ENCODE measurements around the gene TEX19.

The TEX19 gene

DNA sequence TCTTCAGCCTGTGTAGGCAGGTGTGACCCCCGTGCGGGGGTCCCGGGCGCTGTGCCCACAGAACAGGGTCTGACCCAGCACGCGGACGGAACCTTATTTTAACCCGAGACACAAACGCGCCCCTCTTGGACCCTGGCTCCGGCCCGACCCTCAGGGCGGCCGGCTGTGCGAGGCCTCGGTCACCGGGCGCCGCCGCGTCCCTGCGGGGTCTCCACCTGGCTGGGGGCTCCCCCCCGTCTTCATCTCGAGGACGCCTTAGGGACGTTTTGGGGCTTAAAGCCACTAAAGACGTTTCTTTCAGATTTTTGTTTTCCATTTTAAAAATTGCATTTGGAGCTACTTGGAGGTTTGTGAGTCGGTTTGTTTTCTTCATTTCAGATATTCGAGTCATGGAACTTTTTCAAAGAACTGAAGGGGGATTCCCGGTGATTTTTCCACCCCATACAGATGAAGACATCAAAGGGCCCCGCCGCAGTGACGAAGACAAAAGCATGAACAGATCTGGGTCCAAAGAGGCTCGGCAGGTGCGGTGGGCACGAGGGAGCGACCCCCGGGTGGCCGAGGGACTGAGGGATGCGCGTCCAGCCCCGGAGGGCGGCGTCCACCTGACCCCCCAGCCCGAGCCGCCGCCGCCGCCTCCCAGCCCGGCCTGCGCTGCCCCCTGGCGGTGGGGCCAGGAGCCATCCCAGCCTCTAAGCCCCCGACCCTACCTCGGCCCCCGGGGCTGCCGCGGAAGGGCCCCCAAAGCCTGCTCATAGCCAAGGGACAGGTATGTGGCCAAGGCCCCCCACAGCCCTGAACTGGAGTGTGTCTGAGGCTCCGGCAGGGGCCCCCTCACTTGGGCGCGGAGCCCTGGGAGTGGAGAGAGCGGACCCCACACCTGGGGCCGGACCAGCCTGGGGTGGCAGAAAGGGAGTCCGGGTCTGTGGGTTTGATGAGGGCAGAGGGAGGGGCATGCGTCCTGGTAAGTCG is 37.8 kb upstream of the TEX19 start:
- in situ Hi-C loops (cut with HindIII; ENCODE audit: low sequenced_read_pairs): no loop called here

DNA sequence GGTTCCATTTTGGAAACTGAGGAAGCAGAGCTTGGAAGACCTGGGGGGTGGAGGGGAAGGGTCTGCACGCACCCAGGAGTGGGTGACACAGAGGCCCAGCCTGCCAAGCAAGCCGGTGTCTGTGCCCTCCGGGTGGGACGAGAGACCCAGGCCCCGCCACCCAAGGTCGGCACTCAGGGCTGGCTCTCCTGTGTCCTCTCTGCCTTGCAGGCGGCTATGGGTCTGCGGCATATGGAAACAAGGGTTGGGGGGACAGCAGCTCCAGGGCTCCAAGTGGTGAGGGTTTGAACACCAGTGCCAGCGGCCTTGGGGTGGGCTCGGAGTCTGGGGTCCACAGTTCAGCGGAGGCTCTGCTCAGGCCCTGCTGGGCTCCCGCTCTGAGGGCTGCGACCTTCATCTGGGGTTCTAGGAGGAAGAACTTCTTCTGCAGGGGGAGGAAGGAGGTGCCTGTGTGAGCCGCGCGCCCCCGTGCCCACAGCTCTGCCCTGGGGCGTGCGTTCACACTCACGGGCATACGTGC is 37.0 kb upstream of the TEX19 start:
- in situ Hi-C loops (cut with HindIII; ENCODE audit: low sequenced_read_pairs): no loop called here

DNA sequence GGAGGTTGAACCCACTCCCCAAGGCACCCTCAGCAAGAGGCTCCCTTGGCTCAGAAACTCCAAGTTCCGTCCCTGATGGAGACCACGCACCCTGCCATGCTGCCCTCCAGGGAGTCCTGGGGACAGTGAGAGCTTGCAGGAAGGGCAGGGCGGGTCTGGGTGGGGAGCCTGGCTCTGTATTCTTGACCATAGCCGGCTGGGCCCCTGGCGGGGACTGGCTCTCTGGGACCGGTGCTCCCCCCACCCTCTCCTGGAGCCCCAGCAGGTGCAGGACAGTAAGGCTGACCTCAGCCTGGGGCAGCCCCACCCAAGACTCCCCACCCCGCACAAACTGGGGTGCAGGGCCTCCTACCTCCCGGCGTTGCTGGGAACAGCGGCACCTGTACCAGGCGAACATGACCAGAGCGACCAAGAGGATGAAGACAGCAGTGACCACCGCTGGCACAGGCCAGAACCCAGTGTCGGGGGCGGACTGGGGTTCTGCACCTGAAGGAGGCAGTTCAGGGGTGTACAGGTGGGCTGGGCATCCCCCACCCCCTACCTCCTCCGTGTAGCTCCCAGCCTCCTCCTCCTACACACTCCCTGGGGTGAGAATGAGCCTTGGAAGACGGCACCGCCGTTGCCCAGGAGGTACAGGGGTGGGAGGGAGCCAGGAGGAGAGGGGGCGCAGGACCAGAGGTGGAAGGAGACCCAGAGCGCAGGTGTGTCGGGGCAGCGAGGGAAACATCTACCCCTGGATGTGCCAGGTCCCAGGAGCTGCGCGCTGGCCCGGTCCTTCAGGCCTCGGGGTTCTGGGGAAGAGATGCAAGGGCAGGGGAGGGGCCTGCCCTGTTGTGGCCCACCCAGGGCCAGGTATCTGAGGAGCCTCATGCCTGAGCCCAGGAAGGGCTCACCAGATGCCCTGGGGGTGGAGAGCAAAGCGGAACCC is 36.3 kb upstream of the TEX19 start:
- in situ Hi-C loops (cut with HindIII; ENCODE audit: low sequenced_read_pairs): no loop called here

DNA sequence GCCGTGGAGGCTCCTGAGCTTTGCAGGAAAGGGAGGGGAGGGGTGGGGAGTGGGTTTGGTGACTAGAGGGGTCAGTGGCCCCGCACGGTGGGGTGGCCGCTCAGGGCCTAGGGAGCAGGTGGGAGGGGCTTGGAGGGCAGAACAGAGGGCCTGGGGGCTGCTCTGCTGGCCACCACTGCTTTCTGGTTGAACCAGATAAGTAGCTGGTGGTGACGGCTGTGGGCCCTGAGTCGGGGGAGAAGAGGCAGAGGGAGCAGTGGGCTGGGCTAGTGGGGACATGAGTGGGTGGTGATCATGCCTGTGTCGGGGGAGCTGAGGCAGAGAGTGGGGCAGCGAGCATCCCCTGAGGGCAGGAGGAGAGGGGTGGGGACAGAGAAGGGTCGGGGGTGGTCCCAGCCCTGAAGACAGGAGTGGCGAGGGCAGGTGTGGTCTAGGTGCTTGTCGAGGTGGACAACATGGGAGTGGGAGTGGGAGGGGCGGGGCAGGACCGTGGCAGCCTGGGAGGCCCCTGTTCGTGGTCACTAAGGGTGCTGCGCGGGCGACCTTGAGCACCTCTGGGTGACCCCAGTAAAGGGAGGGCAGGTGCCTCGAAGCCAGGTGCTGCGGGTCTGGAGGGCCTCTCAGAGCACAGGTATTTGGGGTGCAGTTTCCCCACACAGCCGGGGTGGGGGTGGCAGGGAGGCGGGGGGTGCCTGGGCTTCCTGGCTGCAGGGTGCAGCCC is 35.4 kb upstream of the TEX19 start:
- in situ Hi-C loops (cut with HindIII; ENCODE audit: low sequenced_read_pairs): no loop called here

DNA sequence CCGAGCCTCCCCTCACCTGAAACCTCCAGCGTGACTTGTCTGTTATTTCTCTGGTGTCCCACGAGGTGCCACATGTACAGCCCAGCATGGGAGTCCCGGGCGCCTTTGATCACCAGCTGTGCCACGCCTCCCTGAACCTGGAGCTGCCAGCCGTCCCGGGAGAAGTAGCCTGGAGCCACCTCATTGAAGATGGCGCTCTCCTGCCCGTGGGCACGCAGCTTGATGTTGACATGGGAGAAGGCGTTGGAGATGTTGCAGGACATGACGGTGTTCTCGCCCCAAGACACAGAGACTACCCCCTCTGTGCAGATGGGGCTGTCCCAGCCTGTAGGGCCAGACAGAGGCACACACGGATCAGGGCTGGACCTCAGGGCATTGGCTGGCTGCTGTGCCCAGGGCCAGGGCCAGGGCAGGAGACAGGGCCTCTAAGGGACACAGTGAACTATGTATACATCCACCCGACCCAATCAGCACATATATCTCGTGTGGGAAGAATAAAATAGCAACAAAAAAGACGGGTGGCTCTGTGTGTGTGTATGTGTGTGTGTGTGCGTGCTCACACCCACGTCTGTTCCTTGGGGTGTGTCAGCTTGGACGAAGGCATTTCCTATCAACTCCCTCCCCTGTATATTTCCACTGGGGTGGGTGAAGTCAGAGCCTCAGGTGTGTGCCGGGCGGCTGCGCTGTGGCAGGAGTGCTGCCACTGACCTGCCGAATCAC is 34.3 kb upstream of the TEX19 start:
- in situ Hi-C loops (cut with HindIII; ENCODE audit: low sequenced_read_pairs): no loop called here

DNA sequence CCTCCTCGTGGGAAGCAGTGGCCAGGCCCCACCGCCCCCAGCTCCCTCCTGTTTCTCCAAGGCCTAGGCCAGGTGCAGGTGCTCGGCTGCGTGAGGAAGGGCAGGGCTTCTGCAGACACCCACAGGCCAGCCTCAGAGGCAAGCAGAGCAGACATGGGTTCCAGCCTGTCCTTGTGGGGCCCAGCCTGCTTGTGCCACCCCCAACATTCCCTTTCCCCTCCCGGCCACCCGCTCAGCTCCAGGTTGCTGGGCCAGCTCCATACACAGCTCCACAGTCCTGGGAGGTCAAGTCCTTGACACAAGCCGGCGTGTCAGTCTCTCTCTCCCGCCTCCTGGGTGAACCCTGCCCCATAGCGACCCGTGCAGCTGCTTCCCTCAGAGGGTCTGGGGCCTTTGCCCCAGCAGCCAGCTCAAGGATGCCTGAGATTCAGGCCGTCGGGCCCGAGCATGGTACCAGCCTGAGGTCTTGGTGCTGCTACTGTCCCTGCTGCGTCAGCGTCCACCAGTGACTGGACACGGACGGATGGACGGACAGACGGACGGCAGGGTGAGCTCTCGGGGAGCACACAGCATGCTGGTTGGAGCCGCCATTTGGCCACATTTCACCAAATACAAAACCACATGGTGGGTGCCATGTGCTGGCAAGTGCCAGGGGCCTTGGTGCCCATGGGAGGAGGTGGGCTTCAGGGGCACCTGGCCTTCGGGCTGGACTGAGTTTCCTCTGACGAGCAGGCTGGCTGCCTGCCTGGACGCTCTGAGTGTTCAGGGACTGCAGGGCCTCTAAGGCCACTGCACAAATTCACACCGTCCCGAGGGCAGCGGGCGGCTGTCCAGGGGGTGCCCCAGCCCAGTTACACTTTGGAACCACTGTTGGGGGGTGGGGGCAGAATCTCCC is 33.5 kb upstream of the TEX19 start:
- in situ Hi-C loops (cut with HindIII; ENCODE audit: low sequenced_read_pairs): no loop called here

DNA sequence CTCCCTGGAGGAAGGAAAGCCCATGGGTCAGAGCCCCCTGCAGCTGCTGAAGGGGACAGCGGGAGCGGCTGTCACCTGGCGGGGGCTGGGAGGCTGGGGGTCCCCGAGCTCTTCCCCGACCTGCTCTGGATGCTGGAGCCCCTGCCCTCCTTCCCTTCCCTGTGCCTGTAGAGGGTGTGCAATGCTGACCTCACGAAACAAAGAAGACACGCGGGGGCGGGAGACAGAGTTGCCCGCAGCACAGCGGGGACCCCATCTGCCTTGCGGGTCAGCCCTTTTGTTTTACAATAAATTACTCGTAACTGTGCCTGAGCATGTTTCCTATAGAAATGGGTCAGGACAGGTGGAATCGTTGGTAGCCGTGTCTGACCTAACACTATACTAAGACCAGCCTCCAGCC is 31.8 kb upstream of the TEX19 start:
- in situ Hi-C loops (cut with HindIII; ENCODE audit: low sequenced_read_pairs): no loop called here

DNA sequence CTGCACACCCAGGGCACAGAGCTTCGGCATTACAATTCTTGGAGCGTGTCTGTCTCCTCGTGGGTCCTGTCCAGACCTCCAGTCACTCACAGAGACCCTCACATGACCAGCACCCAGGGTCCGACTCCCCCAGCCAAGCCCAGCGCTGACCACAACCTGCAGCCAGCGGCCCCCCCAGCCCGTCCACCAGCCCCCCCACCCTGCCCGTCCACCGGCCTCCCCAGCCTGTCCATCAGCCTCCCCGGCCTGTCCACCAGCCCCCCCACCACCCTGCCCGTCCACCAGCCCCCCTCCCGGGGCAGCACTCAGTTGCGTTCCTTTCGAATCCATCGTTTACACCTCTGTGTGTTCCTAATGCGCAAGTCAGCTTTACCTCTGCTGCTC is 31.3 kb upstream of the TEX19 start:
- in situ Hi-C loops (cut with HindIII; ENCODE audit: low sequenced_read_pairs): no loop called here

DNA sequence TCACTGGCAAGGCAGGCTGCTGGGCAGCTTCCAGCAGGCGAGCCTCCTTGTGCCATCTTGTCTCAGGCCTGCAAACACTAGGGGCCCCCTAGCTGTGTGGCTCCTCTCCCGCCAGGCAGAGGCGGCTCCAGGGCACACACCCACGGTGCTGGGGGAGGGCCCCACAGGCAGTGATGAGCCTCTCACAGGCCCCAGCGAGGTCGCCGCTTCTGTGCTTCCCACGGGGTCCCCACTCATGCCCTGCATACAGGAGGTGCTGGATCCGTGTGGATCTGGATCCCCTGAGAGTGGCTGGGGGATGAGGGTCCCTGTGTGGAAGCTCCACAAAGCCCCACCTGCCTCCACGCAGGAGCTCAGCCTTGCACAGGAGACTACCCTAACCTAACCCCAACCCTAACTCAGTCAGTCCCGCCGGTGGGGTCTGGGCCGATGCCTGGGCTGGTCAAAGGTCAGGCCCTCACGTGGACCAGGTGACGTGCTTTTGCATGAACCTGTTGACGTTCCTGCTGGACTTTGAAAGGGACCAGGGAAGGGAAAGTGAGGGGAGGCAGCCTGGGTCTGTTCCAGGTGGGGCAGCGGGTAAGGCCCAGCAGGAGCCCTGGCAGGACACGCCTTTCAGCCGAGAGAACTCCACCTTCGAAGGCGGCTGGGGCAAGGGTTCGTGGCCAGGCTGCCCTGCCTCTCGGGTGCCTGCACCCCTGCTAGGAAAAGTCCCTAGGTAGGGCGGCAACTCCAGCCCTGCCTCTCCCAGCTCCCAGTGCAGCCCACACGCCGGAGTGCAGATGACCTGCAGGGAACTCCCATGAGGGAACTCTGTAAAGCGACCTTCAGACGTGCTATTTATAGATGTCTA is 30.7 kb upstream of the TEX19 start:
- in situ Hi-C loops (cut with HindIII; ENCODE audit: low sequenced_read_pairs): no loop called here

DNA sequence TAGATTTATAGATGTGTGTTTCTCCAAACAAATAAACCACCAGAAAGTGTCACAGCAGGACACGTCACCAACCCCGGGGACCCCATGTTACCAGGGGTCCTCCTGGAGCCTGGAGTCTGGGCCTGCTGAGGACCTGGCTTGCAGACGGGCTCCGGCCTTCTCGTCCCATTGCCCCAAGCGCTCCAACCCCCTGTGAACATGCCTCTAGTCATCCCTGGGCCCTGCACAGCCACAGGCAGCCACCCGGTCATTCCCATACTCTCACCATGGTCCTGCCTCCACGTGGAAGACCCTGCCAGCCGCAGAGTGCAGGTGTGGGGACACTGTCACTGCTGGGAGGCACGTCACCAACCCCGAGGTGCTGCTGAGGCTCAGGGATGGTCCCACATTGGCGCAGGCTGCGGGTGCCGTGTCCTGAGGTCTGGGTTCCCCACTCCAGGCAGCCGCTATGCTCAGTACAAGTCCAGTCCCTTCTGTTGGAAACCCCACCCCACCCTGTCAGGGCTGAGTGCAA is 30.0 kb upstream of the TEX19 start:
- in situ Hi-C loops (cut with HindIII; ENCODE audit: low sequenced_read_pairs): no loop called here

DNA sequence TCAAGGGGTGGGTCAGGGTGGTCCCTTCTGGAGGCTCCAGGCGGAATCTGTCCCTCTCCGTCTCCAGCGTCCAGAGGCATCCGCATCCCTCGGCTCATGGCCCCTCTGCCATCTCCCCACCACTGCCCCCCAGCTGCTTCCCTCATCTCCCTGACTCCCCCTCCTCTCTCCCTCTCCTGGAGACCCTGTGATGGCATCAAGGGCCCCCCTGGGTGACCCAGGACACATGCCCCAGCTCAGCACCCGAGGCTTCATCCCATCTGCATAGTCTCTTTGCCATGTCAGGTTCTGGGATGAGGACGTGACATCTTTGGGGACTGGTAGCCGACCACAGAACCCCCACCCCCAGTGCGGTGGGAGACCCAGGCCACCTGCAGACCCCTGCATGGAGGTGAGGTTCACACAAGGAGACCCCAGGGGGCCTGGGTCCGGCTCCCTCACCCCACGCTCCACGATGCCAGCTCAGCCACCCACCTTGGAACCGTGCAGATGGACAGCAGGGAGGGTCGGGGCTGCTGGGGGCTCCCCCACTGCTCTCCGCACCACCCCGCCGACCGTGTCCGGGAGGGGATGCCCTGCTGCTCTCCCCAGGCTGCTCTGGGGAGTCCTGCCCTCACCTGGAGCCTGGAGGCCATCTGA is 29.2 kb upstream of the TEX19 start:
- in situ Hi-C loops (cut with HindIII; ENCODE audit: low sequenced_read_pairs): no loop called here

DNA sequence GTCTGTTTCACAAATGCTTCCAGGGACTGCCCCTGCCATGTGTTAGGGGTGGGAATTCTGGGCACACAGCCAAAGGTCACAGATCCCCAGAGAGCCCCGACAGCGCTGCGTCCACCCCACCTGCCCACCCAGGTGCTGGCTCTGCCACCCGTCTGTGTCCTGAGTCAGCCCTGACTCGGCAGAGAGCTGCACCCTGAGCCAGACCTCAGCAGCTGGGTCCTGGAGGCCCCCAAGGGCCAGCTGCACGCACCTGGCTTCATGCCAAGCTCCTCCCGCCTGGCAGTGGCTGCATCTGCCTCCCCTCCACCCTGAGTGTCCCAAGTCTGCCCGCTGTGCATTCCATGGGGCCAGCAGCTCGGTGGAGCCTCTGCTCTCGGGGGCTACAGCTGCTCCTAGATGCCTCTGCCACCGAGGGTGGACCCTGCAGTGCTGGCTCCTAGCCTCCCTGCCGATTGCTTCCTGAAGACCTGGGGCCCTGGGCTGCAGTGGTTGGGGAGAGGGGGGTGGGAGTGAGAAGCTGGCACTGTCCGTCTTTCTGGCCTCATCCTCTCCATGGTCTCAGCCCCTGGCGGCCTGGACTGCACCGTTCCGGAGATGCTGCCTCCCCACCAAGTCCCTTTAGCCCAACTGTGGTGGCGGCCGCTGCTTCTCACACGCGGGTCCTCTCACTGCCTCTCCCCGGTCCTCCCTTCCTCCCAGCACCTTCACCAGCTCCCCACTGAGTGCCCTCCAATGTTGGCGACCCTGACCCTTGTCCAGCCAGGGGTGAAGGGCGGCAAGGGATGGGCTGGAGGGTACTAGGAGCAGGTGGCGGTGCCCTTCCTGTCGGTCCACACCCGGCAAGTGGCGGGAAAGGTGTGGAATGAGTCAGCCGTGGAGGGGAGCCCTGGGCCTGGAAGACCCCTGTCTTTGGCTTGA is 28.5 kb upstream of the TEX19 start:
- in situ Hi-C loops (cut with HindIII; ENCODE audit: low sequenced_read_pairs): no loop called here

DNA sequence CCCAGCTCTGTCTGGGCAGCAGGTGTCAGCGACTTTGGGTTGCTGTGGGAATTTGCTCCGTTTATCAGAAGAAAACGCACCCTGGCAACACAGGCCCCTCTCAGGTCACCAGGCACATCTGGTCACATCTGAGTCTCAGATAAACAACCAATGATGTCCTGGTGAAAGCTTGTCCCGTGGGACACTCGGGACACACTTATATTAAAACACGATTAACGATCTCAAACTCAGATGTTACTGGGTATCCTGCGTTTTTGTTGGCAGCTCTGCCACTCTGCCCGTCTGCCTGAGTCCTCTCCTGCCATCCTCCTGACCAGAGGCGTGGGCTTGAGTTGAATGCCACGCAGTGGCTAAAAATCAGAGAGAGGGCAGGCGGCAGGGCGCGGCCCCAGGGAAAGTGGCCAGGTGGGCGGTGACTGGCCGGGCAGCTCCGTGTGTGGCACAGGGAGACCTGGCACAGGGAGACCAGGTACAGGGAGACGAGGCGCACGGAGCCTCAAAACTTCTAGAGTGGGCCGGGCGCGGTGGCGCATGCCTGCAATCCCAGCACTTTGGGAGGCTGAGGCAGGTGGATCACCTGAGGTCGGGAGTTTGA is 27.6 kb upstream of the TEX19 start:
- in situ Hi-C loops (cut with HindIII; ENCODE audit: low sequenced_read_pairs): no loop called here

DNA sequence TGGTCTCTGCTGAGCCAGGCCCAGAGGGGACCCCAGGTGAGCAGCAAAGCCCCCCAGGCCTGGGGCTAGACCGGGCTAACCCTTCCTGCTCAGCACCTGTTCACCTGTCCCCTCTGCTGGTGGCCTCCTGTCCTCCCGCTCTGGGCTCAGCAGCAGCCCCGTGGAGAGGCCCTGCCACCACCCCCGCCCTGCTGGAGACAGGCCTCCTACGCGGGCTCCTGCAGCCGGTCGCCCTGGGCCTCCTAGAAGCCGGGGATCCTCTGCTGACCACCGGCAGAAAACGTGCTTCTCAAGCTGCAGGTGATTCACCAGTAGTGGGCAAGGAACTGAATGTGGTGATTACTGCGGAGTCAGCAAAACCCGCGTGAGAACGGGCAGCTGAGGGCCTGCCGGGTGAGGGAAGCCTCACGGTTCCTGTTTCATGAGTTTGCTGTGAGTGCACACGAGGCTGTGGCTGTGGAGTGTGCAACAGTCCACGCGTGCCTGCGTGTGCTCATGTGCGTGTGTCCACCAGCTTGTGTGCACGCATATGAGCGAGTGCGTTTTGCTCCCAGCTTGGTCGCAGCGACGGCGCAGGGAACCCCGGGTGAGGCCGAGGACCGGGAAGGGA is 26.3 kb upstream of the TEX19 start:
- in situ Hi-C loops (cut with HindIII; ENCODE audit: low sequenced_read_pairs): no loop called here

DNA sequence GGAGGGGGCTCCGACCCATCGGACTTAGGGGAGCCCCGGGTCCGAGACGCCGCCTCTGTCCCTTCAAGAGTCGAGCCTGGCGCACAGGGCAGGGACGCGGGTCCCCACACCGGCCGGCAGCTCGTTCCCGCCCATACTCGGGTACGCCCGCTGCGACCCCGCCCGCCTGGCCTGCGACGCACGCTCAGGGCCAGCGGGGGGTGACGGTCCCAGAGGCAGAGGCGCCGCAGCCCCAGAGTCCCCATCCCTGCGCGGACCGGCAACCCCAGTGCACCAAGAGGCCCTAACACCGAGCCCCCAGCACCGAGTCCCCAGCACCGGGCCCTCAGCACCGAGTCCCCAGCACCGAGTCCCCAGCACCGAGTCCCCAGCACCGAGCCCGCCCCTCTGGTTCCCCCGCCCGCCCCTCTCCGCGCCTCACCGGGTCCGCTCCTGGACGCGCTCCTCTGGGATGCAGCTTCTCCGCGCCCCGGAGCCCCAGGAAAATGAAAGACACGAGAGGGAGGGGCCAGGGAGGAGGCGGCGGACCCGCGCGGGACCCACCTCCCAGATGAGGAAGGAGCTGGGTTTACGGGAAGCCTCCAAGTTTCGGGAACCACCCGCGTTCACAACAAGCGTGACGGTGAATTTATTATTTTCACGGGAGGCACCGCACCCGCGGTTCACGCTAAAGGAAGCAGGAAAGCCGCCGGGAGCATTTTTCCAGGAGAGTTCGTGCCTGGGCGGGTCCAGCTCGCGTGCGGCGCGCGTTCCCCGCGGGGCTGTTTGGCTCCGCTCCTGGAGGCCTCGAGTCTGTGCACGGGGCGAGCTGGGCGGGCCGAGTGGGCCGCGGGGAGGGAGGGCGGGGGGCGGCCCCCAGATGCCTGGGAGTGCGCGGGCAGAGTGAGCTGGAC is 25.5 kb upstream of the TEX19 start, which contains the start of gene SECTM1:
Gene SECTM1 (minus strand): TSS at position 488 of the 893 bp plus-strand sequence. CDS start 6,526 bp downstream, outside the sequence.
- in situ Hi-C loops (cut with HindIII; ENCODE audit: low sequenced_read_pairs): no loop called here

Data from DLD1 (cell line).